ENCODE results near the gene NDUFS1. TPM values are rescaled to one million over a fixed set of nuclear protein-coding genes. Genes with fewer than 3 reads are reported as not detected.
"Not testable (repeated sequence)": the region's sequence is repeated elsewhere in the genome, so short reads cannot be mapped to it uniquely, and the experiment has no call there.

Gene NDUFS1
- total RNA-seq, 1 experiment from 2014 or later = 123 TPM

- DNase-seq = no peak
- H3K36me3 ChIP-seq (ENCODE audit: control insufficient read depth, insufficient read depth, low read length) = peaks cover 6% of the 10 kb centered on the region
- no peak for TF ChIP-seq CTCF (IDR thresholded peaks at IDR 0.05; ENCODE audit: insufficient read depth in 1 of 2, low read depth in 1 of 2, low read length in 1 of 2, severe bottlenecking in 1 of 2, unreplicated experiment in 1 of 2)
- intact Hi-C loops (cut with micrococcal nuclease; ENCODE audit: unreplicated experiment) = loop anchor here (5.0 kb wide), 3 partner anchors 114 to 279 kb away; partner anchors contain the start of gene ADAM23
- H3K9me3 ChIP-seq = no peaks in the 10 kb centered on the region; the same call in 1 of the 2 replicates
- no TSS peak for BruUV-seq (replicated peaks)
- peaks cover 12% of the 10 kb centered on the region for H3K9me3 Mint-ChIP-seq (ENCODE audit: unreplicated experiment)
- H3K27me3 Mint-ChIP-seq (ENCODE audit: insufficient read depth, unreplicated experiment) = no peaks in the 10 kb centered on the region
- H3K36me3 Mint-ChIP-seq (ENCODE audit: insufficient read depth, unreplicated experiment) = peaks cover 69% of the 10 kb centered on the region
- CTCF ChIA-PET = no interaction called here
- no peaks in the 10 kb centered on the region for H3K27me3 ChIP-seq (replicated peaks; ENCODE audit: control insufficient read depth, insufficient read depth, low read length)
- H3K27ac Mint-ChIP-seq (ENCODE audit: unreplicated experiment) = no peak overlapping the region
- no peak overlapping the region for H3K4me3 ChIP-seq (ENCODE audit: low read depth, low read length)
- POLR2A ChIA-PET = no interaction called here
- no peak overlapping the region for H3K4me3 Mint-ChIP-seq (ENCODE audit: unreplicated experiment)
- H3K4me1 Mint-ChIP-seq (ENCODE audit: low read depth, unreplicated experiment) = peaks cover 19% of the 10 kb centered on the region
- peaks cover 6% of the 10 kb centered on the region; the same call in 1 of the 2 replicates for H3K4me1 ChIP-seq
Observed at GRCh38 chr2:206163251-206163880, 4.1 kb upstream of the NDUFS1 start.

GRCh38 chr2:206162401-206162800, 3.2 kb upstream of the NDUFS1 start:
- intact Hi-C loops (cut with micrococcal nuclease; ENCODE audit: unreplicated experiment) = loop anchor here (5.0 kb wide), 3 partner anchors 115 to 280 kb away; partner anchors contain the start of gene ADAM23
- POLR2A ChIA-PET; H3K36me3 ChIP-seq (ENCODE audit: control insufficient read depth, insufficient read depth, low read length); DNase-seq; H3K9me3 ChIP-seq; H3K27me3 Mint-ChIP-seq (ENCODE audit: insufficient read depth, unreplicated experiment); H3K4me3 Mint-ChIP-seq (ENCODE audit: unreplicated experiment); BruUV-seq (replicated peaks); H3K4me3 ChIP-seq (ENCODE audit: low read depth, low read length); H3K27ac Mint-ChIP-seq (ENCODE audit: unreplicated experiment); H3K27me3 ChIP-seq (replicated peaks; ENCODE audit: control insufficient read depth, insufficient read depth, low read length); H3K4me1 ChIP-seq; CTCF ChIA-PET: not testable (repeated sequence)
- Mint-ChIP-seq H3K36me3 (ENCODE audit: insufficient read depth, unreplicated experiment) (peaks cover 70% of the 10 kb centered on the region), H3K9me3 (ENCODE audit: unreplicated experiment) (peaks cover 11% of the 10 kb centered on the region), H3K4me1 (ENCODE audit: low read depth, unreplicated experiment) (peaks cover 25% of the 10 kb centered on the region)

GRCh38 chr2:206160807-206161179, 1.5 kb upstream of the NDUFS1 start:
- ChIA-PET POLR2A (no interaction called here), CTCF (no interaction called here)
- Mint-ChIP-seq H3K4me1 (ENCODE audit: low read depth, unreplicated experiment) (peaks cover 25% of the 10 kb centered on the region), H3K4me3 (ENCODE audit: unreplicated experiment) (peak overlapping the region; percentile 83), H3K27ac (ENCODE audit: unreplicated experiment) (peak overlapping the region; percentile 99), H3K36me3 (ENCODE audit: insufficient read depth, unreplicated experiment) (peaks cover 63% of the 10 kb centered on the region), H3K27me3 (ENCODE audit: insufficient read depth, unreplicated experiment) (no peaks in the 10 kb centered on the region), H3K9me3 (ENCODE audit: unreplicated experiment) (no peaks in the 10 kb centered on the region)
- no peaks in the 10 kb centered on the region for H3K9me3 ChIP-seq
- H3K36me3 ChIP-seq (ENCODE audit: control insufficient read depth, insufficient read depth, low read length) = peaks cover 6% of the 10 kb centered on the region
- no peak for TF ChIP-seq CTCF (IDR thresholded peaks at IDR 0.05; ENCODE audit: insufficient read depth in 1 of 2, low read depth in 1 of 2, low read length in 1 of 2, severe bottlenecking in 1 of 2, unreplicated experiment in 1 of 2)
- peak overlapping the region; percentile 70 for H3K4me3 ChIP-seq (ENCODE audit: low read depth, low read length)
- intact Hi-C loops (cut with micrococcal nuclease; ENCODE audit: unreplicated experiment) = loop anchor here (5.0 kb wide), 3 partner anchors 117 to 282 kb away; partner anchors contain the start of gene ADAM23
- BruUV-seq (replicated peaks) = no TSS peak
- no peak for DNase-seq
- H3K4me1 ChIP-seq = peaks cover 6% of the 10 kb centered on the region; the same call in 1 of the 2 replicates
- H3K27me3 ChIP-seq (replicated peaks; ENCODE audit: control insufficient read depth, insufficient read depth, low read length) = no peaks in the 10 kb centered on the region
